ENCODE results near the gene L3MBTL4. TPM values are rescaled to one million over a fixed set of nuclear protein-coding genes. Genes with fewer than 3 reads are reported as not detected.

Gene L3MBTL4
- total RNA-seq, 1 experiment from 2014 or later, result 1.4 TPM

DNA sequence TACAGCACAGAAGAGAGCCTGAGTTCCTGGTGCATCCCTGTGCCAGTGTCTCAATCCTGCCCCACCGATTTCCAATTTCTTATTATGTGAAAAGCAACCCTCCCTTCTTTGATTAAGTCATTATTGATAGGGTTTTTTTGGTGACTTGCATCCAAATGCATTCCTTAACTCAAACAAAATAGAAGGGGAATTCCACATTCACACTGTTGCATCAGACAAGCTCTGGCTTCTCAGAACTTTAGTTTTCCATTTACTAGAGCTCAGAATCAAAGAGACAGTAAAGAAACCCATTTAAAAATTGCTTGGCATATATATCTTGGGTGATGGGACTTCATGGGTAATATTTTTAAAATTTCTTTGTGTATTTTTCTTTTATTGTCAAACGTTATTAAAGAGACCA, 505.6 kb downstream of the L3MBTL4 start:
- Mint-ChIP-seq H3K9me3 (no peaks in the 10 kb centered on the region), H3K27me3 (ENCODE audit: low read depth) (no peaks in the 10 kb centered on the region), H3K4me3 (no peak overlapping the region), H3K4me1 (peaks cover 29% of the 10 kb centered on the region), H3K36me3 (no peaks in the 10 kb centered on the region), H3K27ac (no peak overlapping the region)
- TF ChIP-seq GRHL2 (CRISPR knock-in tag; IDR thresholded peaks at IDR 0.05; ENCODE audit: insufficient replicate concordance, severe bottlenecking), result no peak
- TF ChIP-seq ZNF138 (CRISPR knock-in tag; conservative IDR thresholded peaks at IDR 0.05), result no peak
- TF ChIP-seq ESRRA (CRISPR knock-in tag; IDR thresholded peaks at IDR 0.05; ENCODE audit: borderline replicate concordance), result no peak
- TF ChIP-seq, protein P1, sequence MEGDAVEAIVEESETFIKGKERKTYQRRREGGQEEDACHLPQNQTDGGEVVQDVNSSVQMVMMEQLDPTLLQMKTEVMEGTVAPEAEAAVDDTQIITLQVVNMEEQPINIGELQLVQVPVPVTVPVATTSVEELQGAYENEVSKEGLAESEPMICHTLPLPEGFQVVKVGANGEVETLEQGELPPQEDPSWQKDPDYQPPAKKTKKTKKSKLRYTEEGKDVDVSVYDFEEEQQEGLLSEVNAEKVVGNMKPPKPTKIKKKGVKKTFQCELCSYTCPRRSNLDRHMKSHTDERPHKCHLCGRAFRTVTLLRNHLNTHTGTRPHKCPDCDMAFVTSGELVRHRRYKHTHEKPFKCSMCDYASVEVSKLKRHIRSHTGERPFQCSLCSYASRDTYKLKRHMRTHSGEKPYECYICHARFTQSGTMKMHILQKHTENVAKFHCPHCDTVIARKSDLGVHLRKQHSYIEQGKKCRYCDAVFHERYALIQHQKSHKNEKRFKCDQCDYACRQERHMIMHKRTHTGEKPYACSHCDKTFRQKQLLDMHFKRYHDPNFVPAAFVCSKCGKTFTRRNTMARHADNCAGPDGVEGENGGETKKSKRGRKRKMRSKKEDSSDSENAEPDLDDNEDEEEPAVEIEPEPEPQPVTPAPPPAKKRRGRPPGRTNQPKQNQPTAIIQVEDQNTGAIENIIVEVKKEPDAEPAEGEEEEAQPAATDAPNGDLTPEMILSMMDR (IDR thresholded peaks at IDR 0.05), result no peak
- no peak for TF ChIP-seq GABPB1 (CRISPR knock-in tag; IDR thresholded peaks at IDR 0.05)
- TF ChIP-seq NFYB (CRISPR knock-in tag; conservative IDR thresholded peaks at IDR 0.05; ENCODE audit: low read depth), result no peak
- TF ChIP-seq NR3C1 (CRISPR knock-in tag; conservative IDR thresholded peaks at IDR 0.05; ENCODE audit: low read depth), result no peak
- no peak for TF ChIP-seq ZNF416 (CRISPR knock-in tag; IDR thresholded peaks at IDR 0.05)
- TF ChIP-seq ZNF671 (CRISPR knock-in tag; IDR thresholded peaks at IDR 0.05), result no peak
- TF ChIP-seq PRRX2 (CRISPR knock-in tag; IDR thresholded peaks at IDR 0.05), result no peak
- TF ChIP-seq, protein P2, sequence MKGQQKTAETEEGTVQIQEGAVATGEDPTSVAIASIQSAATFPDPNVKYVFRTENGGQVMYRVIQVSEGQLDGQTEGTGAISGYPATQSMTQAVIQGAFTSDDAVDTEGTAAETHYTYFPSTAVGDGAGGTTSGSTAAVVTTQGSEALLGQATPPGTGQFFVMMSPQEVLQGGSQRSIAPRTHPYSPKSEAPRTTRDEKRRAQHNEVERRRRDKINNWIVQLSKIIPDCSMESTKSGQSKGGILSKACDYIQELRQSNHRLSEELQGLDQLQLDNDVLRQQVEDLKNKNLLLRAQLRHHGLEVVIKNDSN (CRISPR knock-in tag; IDR thresholded peaks at IDR 0.05), result no peak
- TF ChIP-seq CBFB (CRISPR knock-in tag; IDR thresholded peaks at IDR 0.05; ENCODE audit: low read depth), result no peak
- TF ChIP-seq TEAD4 (CRISPR knock-in tag; IDR thresholded peaks at IDR 0.05), result no peak
- TF ChIP-seq, protein P3, sequence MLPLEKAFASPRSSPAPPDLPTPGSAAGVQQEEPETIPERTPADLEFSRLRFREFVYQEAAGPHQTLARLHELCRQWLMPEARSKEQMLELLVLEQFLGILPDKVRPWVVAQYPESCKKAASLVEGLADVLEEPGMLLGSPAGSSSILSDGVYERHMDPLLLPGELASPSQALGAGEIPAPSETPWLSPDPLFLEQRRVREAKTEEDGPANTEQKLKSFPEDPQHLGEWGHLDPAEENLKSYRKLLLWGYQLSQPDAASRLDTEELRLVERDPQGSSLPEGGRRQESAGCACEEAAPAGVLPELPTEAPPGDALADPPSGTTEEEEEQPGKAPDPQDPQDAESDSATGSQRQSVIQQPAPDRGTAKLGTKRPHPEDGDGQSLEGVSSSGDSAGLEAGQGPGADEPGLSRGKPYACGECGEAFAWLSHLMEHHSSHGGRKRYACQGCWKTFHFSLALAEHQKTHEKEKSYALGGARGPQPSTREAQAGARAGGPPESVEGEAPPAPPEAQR (CRISPR knock-in tag; IDR thresholded peaks at IDR 0.05), result no peak
- TF ChIP-seq, protein P4, sequence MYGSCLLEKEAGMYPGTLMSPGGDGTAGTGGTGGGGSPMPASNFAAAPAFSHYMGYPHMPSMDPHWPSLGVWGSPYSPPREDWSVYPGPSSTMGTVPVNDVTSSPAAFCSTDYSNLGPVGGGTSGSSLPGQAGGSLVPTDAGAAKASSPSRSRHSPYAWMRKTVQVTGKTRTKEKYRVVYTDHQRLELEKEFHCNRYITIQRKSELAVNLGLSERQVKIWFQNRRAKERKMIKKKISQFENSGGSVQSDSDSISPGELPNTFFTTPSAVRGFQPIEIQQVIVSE (CRISPR knock-in tag; IDR thresholded peaks at IDR 0.05; ENCODE audit: borderline replicate concordance), result no peak
- TF ChIP-seq, protein P5, sequence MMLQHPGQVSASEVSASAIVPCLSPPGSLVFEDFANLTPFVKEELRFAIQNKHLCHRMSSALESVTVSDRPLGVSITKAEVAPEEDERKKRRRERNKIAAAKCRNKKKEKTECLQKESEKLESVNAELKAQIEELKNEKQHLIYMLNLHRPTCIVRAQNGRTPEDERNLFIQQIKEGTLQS (CRISPR knock-in tag; conservative IDR thresholded peaks at IDR 0.05), result no peak
- TF ChIP-seq, protein P6, sequence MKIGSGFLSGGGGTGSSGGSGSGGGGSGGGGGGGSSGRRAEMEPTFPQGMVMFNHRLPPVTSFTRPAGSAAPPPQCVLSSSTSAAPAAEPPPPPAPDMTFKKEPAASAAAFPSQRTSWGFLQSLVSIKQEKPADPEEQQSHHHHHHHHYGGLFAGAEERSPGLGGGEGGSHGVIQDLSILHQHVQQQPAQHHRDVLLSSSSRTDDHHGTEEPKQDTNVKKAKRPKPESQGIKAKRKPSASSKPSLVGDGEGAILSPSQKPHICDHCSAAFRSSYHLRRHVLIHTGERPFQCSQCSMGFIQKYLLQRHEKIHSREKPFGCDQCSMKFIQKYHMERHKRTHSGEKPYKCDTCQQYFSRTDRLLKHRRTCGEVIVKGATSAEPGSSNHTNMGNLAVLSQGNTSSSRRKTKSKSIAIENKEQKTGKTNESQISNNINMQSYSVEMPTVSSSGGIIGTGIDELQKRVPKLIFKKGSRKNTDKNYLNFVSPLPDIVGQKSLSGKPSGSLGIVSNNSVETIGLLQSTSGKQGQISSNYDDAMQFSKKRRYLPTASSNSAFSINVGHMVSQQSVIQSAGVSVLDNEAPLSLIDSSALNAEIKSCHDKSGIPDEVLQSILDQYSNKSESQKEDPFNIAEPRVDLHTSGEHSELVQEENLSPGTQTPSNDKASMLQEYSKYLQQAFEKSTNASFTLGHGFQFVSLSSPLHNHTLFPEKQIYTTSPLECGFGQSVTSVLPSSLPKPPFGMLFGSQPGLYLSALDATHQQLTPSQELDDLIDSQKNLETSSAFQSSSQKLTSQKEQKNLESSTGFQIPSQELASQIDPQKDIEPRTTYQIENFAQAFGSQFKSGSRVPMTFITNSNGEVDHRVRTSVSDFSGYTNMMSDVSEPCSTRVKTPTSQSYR (CRISPR knock-in tag; IDR thresholded peaks at IDR 0.05), result no peak
- no peak for TF ChIP-seq JUN (CRISPR knock-in tag; IDR thresholded peaks at IDR 0.05)
- TF ChIP-seq, protein P7, sequence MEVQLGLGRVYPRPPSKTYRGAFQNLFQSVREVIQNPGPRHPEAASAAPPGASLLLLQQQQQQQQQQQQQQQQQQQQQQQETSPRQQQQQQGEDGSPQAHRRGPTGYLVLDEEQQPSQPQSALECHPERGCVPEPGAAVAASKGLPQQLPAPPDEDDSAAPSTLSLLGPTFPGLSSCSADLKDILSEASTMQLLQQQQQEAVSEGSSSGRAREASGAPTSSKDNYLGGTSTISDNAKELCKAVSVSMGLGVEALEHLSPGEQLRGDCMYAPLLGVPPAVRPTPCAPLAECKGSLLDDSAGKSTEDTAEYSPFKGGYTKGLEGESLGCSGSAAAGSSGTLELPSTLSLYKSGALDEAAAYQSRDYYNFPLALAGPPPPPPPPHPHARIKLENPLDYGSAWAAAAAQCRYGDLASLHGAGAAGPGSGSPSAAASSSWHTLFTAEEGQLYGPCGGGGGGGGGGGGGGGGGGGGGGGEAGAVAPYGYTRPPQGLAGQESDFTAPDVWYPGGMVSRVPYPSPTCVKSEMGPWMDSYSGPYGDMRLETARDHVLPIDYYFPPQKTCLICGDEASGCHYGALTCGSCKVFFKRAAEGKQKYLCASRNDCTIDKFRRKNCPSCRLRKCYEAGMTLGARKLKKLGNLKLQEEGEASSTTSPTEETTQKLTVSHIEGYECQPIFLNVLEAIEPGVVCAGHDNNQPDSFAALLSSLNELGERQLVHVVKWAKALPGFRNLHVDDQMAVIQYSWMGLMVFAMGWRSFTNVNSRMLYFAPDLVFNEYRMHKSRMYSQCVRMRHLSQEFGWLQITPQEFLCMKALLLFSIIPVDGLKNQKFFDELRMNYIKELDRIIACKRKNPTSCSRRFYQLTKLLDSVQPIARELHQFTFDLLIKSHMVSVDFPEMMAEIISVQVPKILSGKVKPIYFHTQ (CRISPR knock-in tag; IDR thresholded peaks at IDR 0.05), result no peak
- POLR2A ChIA-PET, result no interaction called here
- no peak for DNase-seq (ENCODE audit: low spot score)
- CTCF ChIA-PET, result interaction anchor here (1.5 kb wide), 1 partner anchor 19 kb away, joined by 6 read pairs; no protein-coding TSS in a partner anchor
- ATAC-seq, result no peak

Small RNA genes within 50 kb of the gene (microRNA-seq; reads per million reads assigned to microRNA genes)
- gene MIR4317 (ENCODE audit: borderline number of aligned reads), result not detected

Data from WTC11 (cell line).